ENCODE measurements around the gene TADA1. TPM values are rescaled to one million over a fixed set of nuclear protein-coding genes. Genes with fewer than 3 reads are reported as not detected.

Gene TADA1
- total and polyA plus RNA-seq, 12 donors, result 5.8 to 23.1 (median 13.1) TPM

GRCh38 chr1:166858726-166859419, 17.2 kb downstream of the TADA1 start:
- Histone ChIP-seq H3K4me3 (no peak overlapping the region), H3K4me1 (replicated peaks in 1 of 2) (no peaks in the 10 kb centered on the region), H3K9me3 (replicated peaks in 1 of 3) (no peaks in the 10 kb centered on the region), H3K36me3 (replicated peaks in 1 of 2) (peaks cover 0 to 80% of the 10 kb centered on the region in 2 donors), H3K27me3 (no peaks in the 10 kb centered on the region), H3K27ac (no peak overlapping the region)
- intact Hi-C loops (cut with DNase I), result no loop called here
- DNase-seq, result no peak
- WGBS, 4 donors, result 74 to 92% (median 86%) methylated on average over 7 of the region's 7 CpGs
- TF ChIP-seq CTCF (IDR thresholded peaks at IDR 0.05) (no peak), POLR2A (IDR thresholded peaks at IDR 0.05) (no peak)

GRCh38 chr1:166857995-166858394, 18.1 kb downstream of the TADA1 start:
- H3K4me1 ChIP-seq (replicated peaks in 1 of 2), result peaks cover 0 to 8% of the 10 kb centered on the region in 2 donors

GRCh38 chr1:166855558-166855957, 20.5 kb downstream of the TADA1 start:
- H3K27ac ChIP-seq, result no peak overlapping the region
- intact Hi-C loops (cut with DNase I), result no loop called here
- no peaks in the 10 kb centered on the region for H3K27me3 ChIP-seq
- H3K36me3 ChIP-seq (replicated peaks in 1 of 2), result peaks cover 0 to 85% of the 10 kb centered on the region in 2 donors
- no peaks in the 10 kb centered on the region for H3K9me3 ChIP-seq (replicated peaks in 1 of 3)
- 91 to 97% (median 94%) methylated on average over 3 of the region's 3 CpGs for WGBS, 4 donors
- TF ChIP-seq CTCF (IDR thresholded peaks at IDR 0.05), result no peak
- no peak for TF ChIP-seq POLR2A (IDR thresholded peaks at IDR 0.05)
- no peak for DNase-seq
- H3K4me3 ChIP-seq, result no peak overlapping the region
- peaks cover 0 to 21% of the 10 kb centered on the region in 2 donors for H3K4me1 ChIP-seq (replicated peaks in 1 of 2)

More at GRCh38 chr1:166857995-166858394, 18.1 kb downstream of the TADA1 start:
- Histone ChIP-seq H3K27me3 (no peaks in the 10 kb centered on the region), H3K27ac (no peak overlapping the region), H3K36me3 (replicated peaks in 1 of 2) (peaks cover 0 to 78% of the 10 kb centered on the region in 2 donors), H3K9me3 (replicated peaks in 1 of 3) (no peaks in the 10 kb centered on the region), H3K4me3 (no peak overlapping the region)
- no peak for TF ChIP-seq POLR2A (IDR thresholded peaks at IDR 0.05)
- TF ChIP-seq CTCF (IDR thresholded peaks at IDR 0.05), result no peak
- intact Hi-C loops (cut with DNase I), result no loop called here
- WGBS, 4 donors, result 93 to 96% (median 93%) methylated on average over 3 of the region's 3 CpGs
- DNase-seq, result no peak

GRCh38 chr1:166852918-166853317, 23.1 kb downstream of the TADA1 start:
- Histone ChIP-seq H3K4me3 (no peak overlapping the region), H3K4me1 (replicated peaks in 1 of 2) (peaks cover 0 to 24% of the 10 kb centered on the region in 2 donors), H3K9me3 (replicated peaks in 1 of 3) (no peaks in the 10 kb centered on the region), H3K36me3 (replicated peaks in 1 of 2) (peaks cover 0 to 88% of the 10 kb centered on the region in 2 donors), H3K27ac (no peak overlapping the region), H3K27me3 (no peaks in the 10 kb centered on the region)
- no peak for TF ChIP-seq CTCF (IDR thresholded peaks at IDR 0.05)
- TF ChIP-seq POLR2A (IDR thresholded peaks at IDR 0.05), result no peak
- no peak for DNase-seq
- WGBS, 4 donors, result 0 to 42% (median 17%) methylated on average over 1 of the region's 1 CpG
- intact Hi-C loops (cut with DNase I), result no loop called here
